Hematopoietic multipotent progenitor cell treated with erythropoietin and hydrocortisone succinate and interleukin-3 and kit ligand, for 17 days (in vitro differentiated cells): ENCODE measurements around the gene HES2.
"Not testable (repeated sequence)": the region's sequence is repeated elsewhere in the genome, so short reads cannot be mapped to it uniquely, and the experiment has no call there.

Experiments used
- DNase-seq: peaks from one replicate; pipeline ENCODE4 v3.0.0-alpha.2; 2015; ENCODE audit warnings: low spot score

HES2 gene, protein sequence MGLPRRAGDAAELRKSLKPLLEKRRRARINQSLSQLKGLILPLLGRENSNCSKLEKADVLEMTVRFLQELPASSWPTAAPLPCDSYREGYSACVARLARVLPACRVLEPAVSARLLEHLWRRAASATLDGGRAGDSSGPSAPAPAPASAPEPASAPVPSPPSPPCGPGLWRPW

DNA sequence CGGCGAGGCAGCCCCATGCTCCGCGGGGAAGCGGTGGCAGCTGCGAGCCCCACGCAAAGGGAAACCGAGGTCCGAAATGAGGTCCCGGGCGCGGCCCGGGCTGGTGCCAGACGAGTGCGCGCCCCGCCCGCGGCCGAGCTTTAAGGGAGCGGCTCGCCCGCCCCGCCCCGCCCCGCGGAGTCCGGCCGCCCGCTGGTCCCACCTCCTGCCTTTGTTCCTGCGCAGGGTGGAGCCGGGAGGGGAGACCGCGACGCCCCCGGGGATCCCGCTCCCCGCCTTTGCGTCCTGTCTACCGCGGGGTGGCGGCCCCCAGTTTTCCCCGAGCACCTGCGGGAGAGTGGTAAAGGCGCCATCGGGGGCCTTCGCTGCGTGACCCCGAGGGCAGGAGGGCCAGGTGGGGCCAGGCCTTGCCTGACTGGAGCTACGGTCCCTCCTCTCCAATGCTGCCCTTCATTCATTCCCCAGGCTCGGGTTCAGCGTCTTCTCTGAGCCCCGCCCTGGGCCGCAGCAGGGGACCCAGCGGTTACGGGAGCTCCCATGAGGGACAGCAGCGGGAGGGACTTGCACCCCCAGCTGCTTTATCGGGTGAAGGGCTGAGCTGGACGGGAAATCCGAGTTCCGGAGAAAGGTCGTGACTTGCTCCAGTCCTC, at the start of gene HES2:
TSS of gene HES2 (minus strand) at position 116 of the 650 bp plus-strand sequence. CDS start at position 17, 99 bp downstream.
- no peak for DNase-seq

DNA sequence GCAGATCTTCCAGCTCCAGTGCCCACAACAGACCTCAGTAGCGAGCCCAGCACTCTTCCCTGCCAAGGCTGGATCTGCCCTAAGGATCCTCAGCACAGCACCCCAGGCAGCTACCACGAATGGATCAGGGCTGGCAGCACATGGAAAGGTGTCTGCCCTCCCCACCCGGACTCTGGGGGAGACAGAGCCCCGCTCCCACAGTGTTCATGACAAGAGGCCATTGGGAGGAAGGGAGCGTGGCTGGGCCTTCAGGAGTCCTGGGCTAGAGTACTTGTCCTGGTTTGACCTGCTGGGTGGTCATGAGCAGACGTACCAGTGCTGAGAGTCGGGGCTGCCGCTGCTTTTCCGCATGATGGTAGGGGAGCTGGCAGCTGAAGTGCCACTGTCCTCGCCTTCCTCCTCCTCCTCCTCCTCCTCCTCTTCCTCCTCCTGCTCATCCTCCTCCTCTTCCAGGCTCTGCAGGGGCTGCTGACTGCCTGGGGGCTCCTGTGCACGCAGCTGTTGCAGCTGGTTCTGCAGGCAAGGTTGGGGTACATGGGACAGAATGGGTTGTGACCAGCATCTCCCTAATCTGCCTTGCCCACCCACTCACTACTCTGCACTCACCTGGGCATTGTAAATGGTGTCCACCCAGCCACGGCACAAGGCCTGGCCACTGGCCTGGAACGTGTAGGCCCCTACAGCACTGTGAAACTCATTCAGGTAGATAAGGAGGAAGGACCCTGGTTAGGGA, 49.2 kb upstream of the HES2 start:
- DNase-seq: no peak

GRCh38 chr1:6467744-6468688, 48.3 kb upstream of the HES2 start:
- DNase-seq: no peak

DNA sequence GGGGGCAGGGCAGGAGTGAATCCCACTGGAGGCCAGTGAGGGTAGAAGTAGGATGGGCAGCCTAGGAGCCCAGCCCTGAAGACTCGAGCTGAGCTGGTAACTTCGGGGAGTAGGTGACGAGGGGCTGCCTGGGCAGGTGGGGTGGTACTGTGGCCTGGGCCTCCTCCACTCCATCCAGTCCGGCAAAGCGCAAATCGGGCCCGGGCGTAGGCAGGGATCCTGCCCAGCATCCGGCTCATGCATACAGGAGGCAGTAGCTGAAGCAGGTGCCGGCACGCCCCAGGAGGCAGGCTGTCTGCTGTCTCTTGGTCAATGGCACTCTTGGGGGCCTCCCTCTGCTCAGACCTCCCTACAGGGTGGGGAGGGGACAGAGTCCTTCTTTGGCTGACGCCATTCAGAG, 47.5 kb upstream of the HES2 start:
- no peak for DNase-seq

DNA sequence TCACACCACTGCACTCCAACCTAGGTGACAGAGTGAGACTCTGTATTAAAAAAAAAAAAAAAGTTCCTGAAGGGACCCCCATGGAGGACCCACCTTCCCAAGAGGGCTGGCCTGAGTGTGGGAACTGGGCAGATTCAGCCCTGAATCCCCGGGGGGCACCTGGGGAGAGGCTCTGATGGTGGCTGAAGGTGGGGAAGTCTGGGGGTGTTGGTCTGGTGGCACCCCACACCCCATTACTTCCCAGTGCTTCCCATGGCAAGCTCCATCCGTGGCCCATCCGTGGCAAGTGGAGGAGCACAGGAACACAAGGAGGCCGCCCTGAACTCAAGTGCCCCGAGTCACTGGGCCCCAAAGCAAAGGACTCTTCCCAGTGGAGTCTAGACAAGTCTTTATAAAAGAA, 47.0 kb upstream of the HES2 start:
- DNase-seq: no peak

- no peak for DNase-seq
These were observed 46.3 kb upstream of the HES2 start, which contains the start of gene TNFRSF25 for GRCh38 chr1:6466023-6466422. Gene TNFRSF25, minus strand, starts transcription at chr1:6466173. Its CDS starts 66 bp downstream, at chr1:6466107.

DNA sequence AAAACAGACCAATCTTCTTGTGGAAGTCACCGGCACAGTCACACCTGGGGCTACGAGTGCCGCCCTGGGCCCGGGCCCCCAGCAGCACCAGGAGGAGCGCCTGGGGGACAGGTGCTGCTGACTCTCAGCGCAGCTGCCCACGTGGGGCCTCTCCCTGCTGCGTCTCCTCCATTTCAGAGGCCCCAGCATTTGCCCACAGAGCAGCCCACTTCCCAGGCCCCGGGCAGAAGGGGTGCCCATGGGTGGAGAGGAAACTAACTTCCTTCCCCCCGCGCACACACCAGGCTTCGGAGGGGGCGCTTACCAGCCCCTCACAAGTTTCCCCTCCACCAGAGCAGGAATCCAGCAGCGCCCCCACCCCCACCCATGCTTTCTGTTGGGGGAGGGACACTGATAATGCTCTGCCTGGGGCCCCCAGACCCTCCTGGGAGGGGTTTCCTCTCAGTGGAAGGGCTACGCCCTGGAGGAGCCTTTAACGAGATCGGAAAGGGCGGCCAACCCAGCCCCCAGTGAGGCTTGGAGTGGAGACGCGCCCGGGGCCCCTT, 45.8 kb upstream of the HES2 start:
- no peak for DNase-seq

- no peak for DNase-seq
These were observed 45.2 kb upstream of the HES2 start for GRCh38 chr1:6464915-6465314.

GRCh38 chr1:6464514-6464836, 44.8 kb upstream of the HES2 start:
- no peak for DNase-seq

DNA sequence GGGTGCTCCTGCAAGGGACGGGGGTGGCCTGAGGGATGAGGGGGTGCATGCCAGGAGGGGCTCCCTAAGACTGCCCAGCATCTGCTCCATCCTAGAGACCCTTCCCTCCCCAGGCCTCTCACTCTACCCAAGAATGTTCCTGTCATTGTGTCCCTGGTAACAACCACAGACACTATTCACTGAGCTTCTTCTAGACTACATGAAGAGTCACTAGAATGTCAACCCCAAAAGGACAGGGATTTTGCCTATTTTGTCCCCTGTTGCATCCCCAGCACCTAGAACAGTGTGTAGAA, 43.3 kb upstream of the HES2 start:
- no peak for DNase-seq

DNA sequence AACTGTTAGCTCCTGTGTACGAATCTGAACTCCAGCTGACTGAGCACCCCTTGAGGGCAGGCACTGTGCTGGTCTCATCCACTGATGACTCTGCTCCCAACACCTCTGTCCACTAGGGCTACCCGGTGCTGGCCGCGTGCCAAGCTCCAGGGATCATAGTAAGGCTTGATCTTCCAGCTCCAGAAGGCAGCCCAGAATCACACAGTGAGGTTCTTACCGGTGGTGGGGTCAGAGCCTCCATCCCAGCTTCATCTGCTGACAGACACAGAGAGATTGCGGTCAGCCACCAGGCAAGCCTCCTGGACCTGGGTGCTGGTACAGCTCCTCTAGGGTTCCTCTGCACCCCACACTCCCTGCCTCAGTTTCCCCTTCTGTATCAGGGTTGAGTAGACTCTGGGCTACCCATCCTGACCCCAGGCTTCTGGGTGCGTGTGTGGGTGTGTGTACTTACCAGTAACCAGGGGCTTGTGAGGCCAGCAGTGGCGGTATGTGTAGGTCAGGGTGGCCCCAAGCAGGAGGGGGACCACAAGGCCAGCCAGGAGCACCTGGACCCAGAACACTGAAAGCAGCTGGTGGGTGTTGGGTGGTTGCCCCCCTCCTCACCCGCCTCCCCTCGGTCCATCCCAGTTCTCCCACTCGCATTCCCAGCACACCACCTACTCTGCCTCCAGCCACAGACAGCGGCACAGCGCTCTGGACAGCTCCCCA, 42.8 kb upstream of the HES2 start:
- no peak for DNase-seq

DNA sequence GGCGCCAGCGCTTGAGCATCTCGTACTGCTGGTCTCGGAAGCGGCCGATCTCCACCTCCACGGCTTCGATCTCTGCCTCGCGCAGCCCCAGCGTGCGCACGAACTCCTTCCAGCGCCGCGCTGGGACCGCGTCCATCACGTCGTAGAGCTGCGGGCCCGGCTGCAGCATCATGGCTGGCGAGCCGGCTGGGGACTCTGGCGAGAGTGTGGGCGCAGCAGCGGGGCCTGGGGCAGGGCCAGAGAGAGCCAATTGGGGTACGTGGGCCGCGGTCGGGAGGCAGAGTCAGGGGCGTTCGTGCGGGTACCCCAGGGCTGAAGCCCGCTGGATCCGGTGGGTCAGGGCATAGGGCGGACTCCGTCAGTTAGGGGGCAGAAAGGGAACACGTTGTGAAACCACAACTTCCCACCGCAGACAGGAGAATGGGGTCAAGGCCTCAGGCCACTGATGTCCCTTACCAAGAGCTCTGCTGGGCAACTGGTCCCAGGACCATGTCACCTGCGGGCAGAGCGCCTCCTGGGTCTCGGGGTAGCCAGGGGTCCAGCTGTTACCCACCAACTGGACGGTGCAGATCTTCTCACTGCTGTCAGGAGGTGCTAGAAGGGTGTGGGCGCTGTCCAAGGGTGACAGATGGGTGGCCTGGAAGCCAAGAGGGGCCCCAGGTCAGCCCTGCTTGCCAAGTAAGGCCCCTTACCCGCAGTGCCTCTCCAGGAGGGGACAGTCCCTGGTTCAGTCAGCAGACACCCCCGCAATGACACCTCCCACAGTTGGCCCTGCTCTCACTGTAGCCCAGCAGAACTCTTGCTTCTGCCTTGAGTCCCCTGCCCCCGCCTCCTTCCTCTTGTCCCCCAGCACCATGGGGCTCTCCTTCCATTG, 42.1 kb upstream of the HES2 start:
- no peak for DNase-seq

- DNase-seq: no peak
These were observed 41.4 kb upstream of the HES2 start for GRCh38 chr1:6461051-6461530.

GRCh38 chr1:6460301-6461050, 40.8 kb upstream of the HES2 start:
- DNase-seq: no peak

GRCh38 chr1:6459850-6460265, 40.1 kb upstream of the HES2 start:
- no peak for DNase-seq

- no peak for DNase-seq
These were observed 37.2 kb upstream of the HES2 start for GRCh38 chr1:6456800-6457466.

GRCh38 chr1:6455752-6456520, 36.2 kb upstream of the HES2 start:
- DNase-seq: not testable (repeated sequence)
